ENCODE data around the gene ARMH2.
"Not testable (repeated sequence)": the region's sequence is repeated elsewhere in the genome, so short reads cannot be mapped to it uniquely, and the experiment has no call there.

The ARMH2 gene

DNA sequence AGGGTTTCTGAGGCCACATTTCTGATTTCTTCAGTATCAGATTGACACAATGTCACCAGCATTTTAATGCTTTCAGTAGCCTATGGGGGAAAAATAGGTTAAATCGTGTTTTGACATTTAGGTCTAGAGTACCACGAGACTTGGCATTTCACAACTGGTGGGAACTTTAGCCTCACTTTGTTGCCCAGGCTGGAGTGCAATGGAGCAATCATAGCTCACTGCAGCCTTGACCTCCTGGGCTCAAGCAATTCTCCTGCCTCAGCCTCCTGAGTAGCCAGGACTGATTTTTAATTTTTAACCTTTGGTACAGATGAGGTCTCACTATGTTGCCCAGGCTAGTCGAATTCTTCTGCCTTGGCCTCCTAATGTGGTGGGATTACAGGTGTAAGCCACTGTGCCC lies 11.0 kb upstream of the ARMH2 start:
- no peak for DNase-seq

GRCh38 chr6:24807584-24807983 lies 8.9 kb upstream of the ARMH2 start:
- no peak for DNase-seq

GRCh38 chr6:24802271-24803059 lies 3.7 kb upstream of the ARMH2 start:
- DNase-seq, result no peak

DNA sequence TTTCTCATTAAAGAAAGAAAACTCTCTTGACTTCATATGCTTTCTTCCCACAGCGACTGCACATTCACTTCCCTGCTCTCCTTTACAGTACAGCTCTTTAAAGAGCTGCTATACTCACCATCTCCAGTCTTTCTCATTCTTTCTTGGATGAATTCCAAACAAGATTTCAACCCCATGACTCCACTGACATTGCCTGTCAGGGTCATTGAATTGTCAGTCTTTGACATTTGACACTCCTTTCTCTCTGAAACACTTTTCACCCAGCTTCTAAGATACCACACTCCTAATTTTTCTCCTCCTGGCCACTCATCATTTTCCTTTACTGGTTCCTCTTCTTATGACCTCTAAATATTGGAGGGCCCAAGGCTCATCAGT lies 811 bp upstream of the ARMH2 start:
- DNase-seq, result no peak

DNA sequence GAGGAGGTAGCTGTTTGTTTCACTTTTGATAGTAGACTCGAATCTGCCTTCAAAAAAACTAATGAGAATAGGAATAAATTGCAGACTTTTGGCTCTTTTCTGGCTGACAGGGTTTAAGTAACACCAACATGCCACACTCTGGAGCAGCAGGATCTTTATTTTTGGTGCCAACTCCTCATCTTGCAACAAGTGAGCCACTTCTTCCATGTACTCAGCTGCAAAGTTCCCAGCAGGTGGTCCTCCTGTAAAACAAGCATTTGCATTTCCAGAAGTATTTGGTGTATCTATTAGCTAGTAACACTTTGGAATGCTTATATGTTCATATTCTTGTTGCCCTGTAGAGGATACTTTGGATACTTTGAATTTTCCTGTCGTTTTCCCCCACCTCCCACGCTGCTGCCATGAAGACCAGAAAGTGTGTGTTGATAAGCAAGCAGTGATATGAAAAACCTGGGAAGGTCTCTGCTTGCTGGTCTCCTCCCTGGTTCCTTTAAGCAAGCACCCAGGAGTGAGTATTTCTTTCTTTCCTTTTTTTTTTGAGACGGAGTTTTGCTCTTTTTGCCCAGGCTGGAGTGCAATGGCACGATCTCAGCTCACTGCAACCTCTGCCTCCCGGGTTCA lies 1.0 kb downstream of the ARMH2 start:
- DNase-seq, result no peak

- DNase-seq, result no peak
Observed at GRCh38 chr6:24796616-24797290, 2.0 kb downstream of the ARMH2 start.

DNA sequence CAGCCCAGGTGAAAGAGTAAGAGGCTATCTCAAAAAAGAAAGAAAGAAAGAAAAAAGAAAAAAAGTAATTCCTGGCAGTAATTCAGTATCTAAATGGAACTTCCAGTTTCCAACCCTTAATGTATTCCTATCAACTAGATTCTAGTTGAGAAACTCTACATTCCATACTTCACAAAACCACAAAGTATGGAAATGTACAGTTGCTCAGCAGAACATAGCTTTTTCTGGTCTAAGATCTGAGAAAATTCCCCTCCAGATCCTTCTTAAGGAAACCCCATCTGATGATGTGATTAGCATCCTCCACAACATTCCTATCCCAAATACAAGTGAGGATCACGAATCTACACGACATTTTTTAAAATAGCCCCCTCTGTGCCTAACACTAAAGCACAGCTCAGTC lies 3.6 kb downstream of the ARMH2 start:
- no peak for DNase-seq

- no peak for DNase-seq
Observed at GRCh38 chr6:24788031-24788665, 10.6 kb downstream of the ARMH2 start.

- DNase-seq, result no peak
Observed at GRCh38 chr6:24780206-24780605, 18.5 kb downstream of the ARMH2 start.

DNA sequence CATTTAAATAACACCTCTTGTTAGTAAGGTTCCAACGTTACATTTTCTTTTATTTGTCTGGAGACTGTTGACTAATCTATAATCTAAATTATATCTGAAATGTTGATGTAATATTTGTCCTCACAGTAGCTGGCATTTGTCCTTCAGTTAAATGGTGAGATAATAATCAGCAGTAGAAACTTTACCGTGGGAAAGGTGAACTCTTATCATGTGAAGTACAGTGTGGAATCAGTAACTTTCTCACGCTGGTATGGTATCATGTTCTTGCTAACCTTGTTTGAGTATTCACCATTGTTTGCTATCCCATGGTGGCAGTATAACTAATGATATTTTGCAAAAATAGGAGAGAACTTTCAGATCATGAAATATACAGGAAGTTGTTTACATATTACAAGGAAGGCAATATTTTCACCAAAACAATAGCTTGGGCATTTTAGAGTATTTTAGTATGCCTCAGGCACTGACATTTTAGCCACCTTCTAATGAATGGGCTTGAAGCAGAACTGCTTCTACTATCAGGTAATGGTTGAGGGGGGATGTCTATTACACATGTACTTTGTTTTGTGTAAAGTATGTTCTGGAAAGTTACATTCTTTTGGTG lies 19.2 kb downstream of the ARMH2 start:
- no peak for DNase-seq

DNA sequence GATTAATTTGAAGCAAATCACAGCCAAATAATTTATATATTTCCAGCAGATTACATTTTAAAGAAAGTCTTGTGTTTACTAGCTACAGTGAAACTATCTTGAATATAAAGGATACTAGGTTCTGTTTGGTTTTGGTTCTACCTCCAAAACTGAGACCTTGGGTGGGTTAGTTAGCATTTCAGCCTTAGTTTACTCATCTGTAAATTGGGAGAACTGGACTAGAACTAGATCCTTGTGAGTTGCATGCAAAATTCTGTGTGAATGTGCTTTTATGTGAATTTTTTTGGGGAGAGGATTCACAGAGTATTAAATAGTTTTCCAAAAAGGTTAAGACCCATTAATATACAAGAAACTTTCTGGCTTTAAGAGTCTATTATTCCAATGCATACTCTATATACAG lies 19.8 kb downstream of the ARMH2 start:
- no peak for DNase-seq

DNA sequence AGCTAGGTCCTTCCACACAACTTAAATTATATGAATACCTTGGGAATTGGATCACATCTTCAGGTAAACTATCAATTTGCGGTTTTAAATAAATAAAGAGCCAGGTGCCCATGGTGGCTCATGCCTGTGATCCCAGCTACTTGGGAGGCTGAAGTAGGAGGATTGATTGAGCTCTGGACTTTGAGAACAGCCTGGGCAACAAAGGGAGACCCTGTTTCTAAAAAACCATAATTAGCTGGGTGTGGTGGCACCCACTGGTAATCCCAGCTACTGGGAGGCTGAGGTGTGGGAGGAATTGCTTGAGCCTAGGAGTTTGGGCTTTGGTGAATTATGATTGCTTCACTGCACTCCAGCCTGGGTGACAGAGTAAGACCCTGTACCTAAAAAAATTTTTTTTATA lies 20.6 kb downstream of the ARMH2 start:
- no peak for DNase-seq

- DNase-seq, result no peak
Observed at GRCh38 chr6:24777227-24777626, 21.5 kb downstream of the ARMH2 start.

- peak; percentile 50 for DNase-seq
Observed at GRCh38 chr6:24775520-24776058, 23.1 kb downstream of the ARMH2 start.

GRCh38 chr6:24774696-24775519 lies 23.8 kb downstream of the ARMH2 start, which contains the start of gene GMNN:
TSS of gene GMNN (plus strand) at chr6:24774937. CDS start at chr6:24777247, 2,310 bp downstream.
- DNase-seq, result peak; percentile 92

- no peak for DNase-seq
Observed at GRCh38 chr6:24768361-24768760, 30.4 kb downstream of the ARMH2 start.

DNA sequence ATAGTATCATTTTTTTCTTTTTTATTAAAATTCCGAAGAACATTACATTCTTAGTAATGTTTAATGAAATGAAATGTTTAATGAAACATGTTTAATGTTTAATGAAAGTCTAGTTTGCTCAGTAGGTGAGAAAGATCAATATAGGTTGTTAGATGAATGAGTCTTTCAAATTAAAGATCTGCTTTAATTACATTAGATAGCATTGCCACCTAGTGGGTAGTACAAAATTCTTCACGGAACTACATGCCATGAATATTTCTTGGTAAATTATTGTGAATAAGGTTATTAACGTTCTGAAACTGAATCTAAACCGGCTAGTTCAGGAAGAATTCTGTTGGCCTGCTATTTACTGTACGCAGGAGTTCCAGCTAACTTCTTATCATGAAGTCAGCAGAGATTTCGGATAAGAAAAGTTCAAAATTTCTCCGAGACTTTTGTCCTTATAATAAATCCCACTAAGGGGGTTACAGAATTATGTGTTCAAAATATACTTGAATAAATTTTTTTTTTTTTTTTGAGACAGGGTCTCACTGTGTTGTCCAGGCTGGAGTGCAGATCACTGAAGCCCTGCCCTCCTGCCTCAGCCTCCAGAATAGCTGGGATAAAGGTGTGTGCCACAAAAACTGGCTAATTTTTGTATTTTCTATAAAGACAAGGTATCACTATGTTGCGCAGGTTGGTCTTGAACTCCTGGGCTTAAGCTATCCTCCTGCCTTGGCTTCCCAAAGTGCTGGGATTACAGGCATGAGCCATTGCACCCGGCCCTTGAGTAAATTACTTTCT lies 31.8 kb downstream of the ARMH2 start:
- no peak for DNase-seq

DNA sequence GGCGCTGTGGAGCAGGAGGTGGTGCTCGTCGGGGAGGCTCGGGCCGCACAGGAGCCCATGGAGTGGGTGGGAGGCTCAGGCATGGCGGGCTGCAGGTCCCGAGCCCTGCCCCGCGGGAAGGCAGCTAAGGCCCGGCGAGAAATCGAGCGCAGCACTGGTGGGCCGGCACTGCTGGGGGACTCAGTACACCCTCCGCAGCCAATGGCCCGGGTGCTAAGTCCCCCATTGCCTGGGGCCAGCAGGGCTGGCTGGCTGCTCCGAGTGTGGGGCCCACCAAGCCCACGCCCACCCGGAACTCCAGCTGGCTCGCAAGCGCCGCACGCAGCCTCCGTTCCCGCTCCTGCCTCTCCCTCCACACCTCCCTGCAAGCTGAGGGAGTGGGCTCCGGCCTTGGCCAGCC lies 32.7 kb downstream of the ARMH2 start:
- not testable (repeated sequence) for DNase-seq

- not testable (repeated sequence) for DNase-seq
Observed at GRCh38 chr6:24764833-24765828, 33.6 kb downstream of the ARMH2 start.

DNA sequence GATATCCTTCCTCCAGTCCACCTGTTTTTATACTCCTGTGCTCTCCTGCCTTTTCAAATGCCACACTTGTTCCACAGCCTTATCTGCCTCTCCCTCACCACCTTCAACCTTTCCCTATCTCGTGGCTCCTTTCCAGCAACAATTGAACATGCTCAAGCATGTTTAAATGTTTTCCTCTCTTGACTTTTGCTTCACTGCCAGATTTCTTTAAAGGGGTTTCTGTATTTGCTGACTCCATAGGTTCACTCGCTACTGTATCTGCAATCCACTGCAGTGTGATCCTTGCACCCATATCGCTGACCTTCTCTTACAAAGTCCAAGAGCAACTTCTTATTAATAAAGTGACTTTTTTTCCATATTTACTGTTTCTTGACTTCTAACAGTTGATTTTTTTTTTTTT lies 35.1 kb downstream of the ARMH2 start:
- no peak for DNase-seq

Data from NCI-H526 treated with DMSO at 0.1 percent for 48 hours (cell line).